Lower leg skin (tissue), 3 donors: ENCODE results near the gene CLSTN2.

Source experiments
- POLR2A ChIP-seq, 2 donors: fragments of 450-650 bp; IDR thresholded peaks; one replicate each; pipeline ENCODE4 v1.6.1; 2016 to 2017; ENCODE audit warnings: antibody characterized with exemption in 2 of 2, mild to moderate bottlenecking in 1 of 2, moderate library complexity in 1 of 2
- TF ChIP-seq, protein P1 (sequence below), 3 donors: fragments of 450-650 bp; IDR thresholded peaks; one replicate each; pipeline ENCODE4 v1.5.1; 2016; ENCODE audit warnings: antibody characterized with exemption in 3 of 3, mild to moderate bottlenecking in 3 of 3, moderate library complexity in 2 of 3

DNA sequence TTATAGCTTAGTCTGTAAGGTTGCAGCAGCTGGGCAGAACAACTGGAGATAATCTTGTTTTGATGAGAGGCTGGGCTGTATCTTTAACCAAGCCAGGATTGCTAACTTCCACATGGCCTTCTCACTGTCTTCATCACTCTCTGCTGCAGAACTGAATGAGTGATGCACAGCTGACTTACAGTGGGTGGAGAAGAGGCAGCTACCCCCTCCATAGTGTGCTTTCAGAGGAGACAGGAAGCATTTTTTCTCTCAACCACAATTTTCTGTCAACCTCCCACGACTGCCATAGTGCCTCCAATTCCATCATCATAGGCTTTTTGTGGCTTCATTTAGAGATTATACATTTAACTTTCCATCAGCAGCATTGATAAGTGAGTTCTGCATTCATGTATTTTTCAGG lies 168.2 kb downstream of the CLSTN2 start:
- TF ChIP-seq, protein P1, sequence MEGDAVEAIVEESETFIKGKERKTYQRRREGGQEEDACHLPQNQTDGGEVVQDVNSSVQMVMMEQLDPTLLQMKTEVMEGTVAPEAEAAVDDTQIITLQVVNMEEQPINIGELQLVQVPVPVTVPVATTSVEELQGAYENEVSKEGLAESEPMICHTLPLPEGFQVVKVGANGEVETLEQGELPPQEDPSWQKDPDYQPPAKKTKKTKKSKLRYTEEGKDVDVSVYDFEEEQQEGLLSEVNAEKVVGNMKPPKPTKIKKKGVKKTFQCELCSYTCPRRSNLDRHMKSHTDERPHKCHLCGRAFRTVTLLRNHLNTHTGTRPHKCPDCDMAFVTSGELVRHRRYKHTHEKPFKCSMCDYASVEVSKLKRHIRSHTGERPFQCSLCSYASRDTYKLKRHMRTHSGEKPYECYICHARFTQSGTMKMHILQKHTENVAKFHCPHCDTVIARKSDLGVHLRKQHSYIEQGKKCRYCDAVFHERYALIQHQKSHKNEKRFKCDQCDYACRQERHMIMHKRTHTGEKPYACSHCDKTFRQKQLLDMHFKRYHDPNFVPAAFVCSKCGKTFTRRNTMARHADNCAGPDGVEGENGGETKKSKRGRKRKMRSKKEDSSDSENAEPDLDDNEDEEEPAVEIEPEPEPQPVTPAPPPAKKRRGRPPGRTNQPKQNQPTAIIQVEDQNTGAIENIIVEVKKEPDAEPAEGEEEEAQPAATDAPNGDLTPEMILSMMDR (IDR thresholded peaks at IDR 0.05), result no peak
- no peak for TF ChIP-seq POLR2A (IDR thresholded peaks at IDR 0.05)
